Neural crest cell (in vitro differentiated cells): ENCODE results near the gene ZC3HAV1. TPM values are rescaled to one million over a fixed set of nuclear protein-coding genes. Genes with fewer than 3 reads are reported as not detected.

Experiments used
- DNase-seq: peaks from one replicate; pipeline ENCODE4 v3.0.0; 2021; ENCODE audit warnings: low read depth, mixed read lengths, low spot score
- H3K27ac Mint-ChIP-seq: one replicate; pipeline ENCODE4 v1.8.0; 2021; ENCODE audit warnings: mild to moderate bottlenecking, mixed read lengths; ENCODE audit not compliant: unreplicated experiment
- H3K27me3 Mint-ChIP-seq: 2 replicates; pipeline ENCODE4 v1.8.0; 2021; ENCODE audit warnings: low read depth, mild to moderate bottlenecking, mixed read lengths
- H3K36me3 Mint-ChIP-seq: 2 replicates; pipeline ENCODE4 v1.8.0; 2021; ENCODE audit warnings: low read depth, mild to moderate bottlenecking, mixed read lengths
- H3K4me1 Mint-ChIP-seq: 2 replicates; pipeline ENCODE4 v1.8.0; 2021; ENCODE audit warnings: mixed read lengths
- H3K4me3 Mint-ChIP-seq: one replicate; pipeline ENCODE4 v1.8.0; 2021; ENCODE audit warnings: mild to moderate bottlenecking, mixed read lengths
- H3K9me3 Mint-ChIP-seq: 2 replicates; pipeline ENCODE4 v1.8.0; 2021; ENCODE audit warnings: mixed read lengths
- CTCF ChIP-seq: fragments of 200-600 bp; sonication (generic); conservative IDR thresholded peaks from 2 replicates; pipeline ENCODE4 v1.5.0; 2021; ENCODE audit warnings: antibody characterized with exemption, mild to moderate bottlenecking
- total RNA-seq: library from RNA; stranded (reverse); gene quantifications from 2 replicates; pipeline ENCODE4 v1.2.1, GENCODE V29; 2021

ZC3HAV1 gene
- total RNA-seq, 1 donor from 2014 or later, result 19.6 TPM

- no peaks in the 10 kb centered on the region for H3K27me3 Mint-ChIP-seq
- TF ChIP-seq CTCF, result no peak
- peaks cover 7% of the 10 kb centered on the region for H3K36me3 Mint-ChIP-seq
- H3K27ac Mint-ChIP-seq, result no peak overlapping the region
- DNase-seq, result no peak
- no peak overlapping the region for H3K4me3 Mint-ChIP-seq
- no peaks in the 10 kb centered on the region for H3K9me3 Mint-ChIP-seq
- no peaks in the 10 kb centered on the region for H3K4me1 Mint-ChIP-seq
These were observed 61.5 kb downstream of the ZC3HAV1 start for GRCh38 chr7:139047970-139048369.

- no peaks in the 10 kb centered on the region for H3K9me3 Mint-ChIP-seq
- peaks cover 3% of the 10 kb centered on the region for H3K36me3 Mint-ChIP-seq
- H3K27me3 Mint-ChIP-seq, result no peaks in the 10 kb centered on the region
- DNase-seq, result no peak
- no peak overlapping the region for H3K4me3 Mint-ChIP-seq
- no peak overlapping the region for H3K27ac Mint-ChIP-seq
- no peak for TF ChIP-seq CTCF
- H3K4me1 Mint-ChIP-seq, result no peaks in the 10 kb centered on the region
These were observed 63.4 kb downstream of the ZC3HAV1 start for GRCh38 chr7:139046143-139046542.

- no peak overlapping the region for H3K27ac Mint-ChIP-seq
- no peaks in the 10 kb centered on the region for H3K4me1 Mint-ChIP-seq
- no peaks in the 10 kb centered on the region for H3K27me3 Mint-ChIP-seq
These were observed 64.4 kb downstream of the ZC3HAV1 start for GRCh38 chr7:139044813-139045794.

GRCh38 chr7:139043823-139044812, 65.4 kb downstream of the ZC3HAV1 start:
- Mint-ChIP-seq H3K9me3 (no peaks in the 10 kb centered on the region), H3K27me3 (peaks cover 3% of the 10 kb centered on the region), H3K4me1 (no peaks in the 10 kb centered on the region), H3K36me3 (peaks cover 3% of the 10 kb centered on the region), H3K4me3 (no peak overlapping the region), H3K27ac (no peak overlapping the region)
- DNase-seq, result no peak
- no peak for TF ChIP-seq CTCF

More at GRCh38 chr7:139044813-139045794, 64.4 kb downstream of the ZC3HAV1 start:
- Mint-ChIP-seq H3K4me3 (no peak overlapping the region), H3K9me3 (no peaks in the 10 kb centered on the region), H3K36me3 (peaks cover 3% of the 10 kb centered on the region)
- no peak for DNase-seq
- TF ChIP-seq CTCF, result no peak

- no peak for TF ChIP-seq CTCF
- Mint-ChIP-seq H3K27ac (no peak overlapping the region), H3K27me3 (peaks cover 11% of the 10 kb centered on the region), H3K9me3 (no peaks in the 10 kb centered on the region), H3K36me3 (peaks cover 1% of the 10 kb centered on the region), H3K4me3 (no peak overlapping the region), H3K4me1 (no peaks in the 10 kb centered on the region)
- DNase-seq, result no peak
These were observed 68.0 kb downstream of the ZC3HAV1 start for GRCh38 chr7:139041378-139042085.
